ENCODE results near the gene NCMAP. TPM values are rescaled to one million over a fixed set of nuclear protein-coding genes. Genes with fewer than 3 reads are reported as not detected.
"Not testable (repeated sequence)": the region's sequence is repeated elsewhere in the genome, so short reads cannot be mapped to it uniquely, and the experiment has no call there.

The NCMAP gene
- total RNA-seq, 1 experiment from 2014 or later = 78.8 TPM

- CTCF ChIA-PET = interaction anchor here (0.6 kb wide), 1 partner anchor 832 kb away, joined by 3 read pairs; no protein-coding TSS in a partner anchor
- Mint-ChIP-seq H3K36me3 (ENCODE audit: insufficient read depth, unreplicated experiment) (peaks cover 4% of the 10 kb centered on the region), H3K27ac (ENCODE audit: unreplicated experiment) (no peak overlapping the region), H3K9me3 (ENCODE audit: low read depth, unreplicated experiment) (no peaks in the 10 kb centered on the region), H3K4me3 (ENCODE audit: low read depth, unreplicated experiment) (no peak overlapping the region), H3K27me3 (ENCODE audit: unreplicated experiment) (no peaks in the 10 kb centered on the region), H3K4me1 (ENCODE audit: low read depth, unreplicated experiment) (peaks cover 16% of the 10 kb centered on the region)
- no peak for DNase-seq
- no peak for TF ChIP-seq CTCF (IDR thresholded peaks at IDR 0.05; ENCODE audit: unreplicated experiment)
- no TSS peak for BruUV-seq (replicated peaks)
- intact Hi-C loops (cut with micrococcal nuclease; ENCODE audit: unreplicated experiment) = no loop called here
These were observed 42.2 kb upstream of the NCMAP start for GRCh38 chr1:24513706-24514105.

GRCh38 chr1:24514946-24515345 lies 40.9 kb upstream of the NCMAP start:
- Mint-ChIP-seq H3K4me3 (ENCODE audit: low read depth, unreplicated experiment) (no peak overlapping the region), H3K27me3 (ENCODE audit: unreplicated experiment) (no peaks in the 10 kb centered on the region), H3K36me3 (ENCODE audit: insufficient read depth, unreplicated experiment) (peaks cover 4% of the 10 kb centered on the region), H3K27ac (ENCODE audit: unreplicated experiment) (no peak overlapping the region), H3K4me1 (ENCODE audit: low read depth, unreplicated experiment) (peaks cover 16% of the 10 kb centered on the region), H3K9me3 (ENCODE audit: low read depth, unreplicated experiment) (no peaks in the 10 kb centered on the region)
- no peak for TF ChIP-seq CTCF (IDR thresholded peaks at IDR 0.05; ENCODE audit: unreplicated experiment)
- intact Hi-C loops (cut with micrococcal nuclease; ENCODE audit: unreplicated experiment) = no loop called here
- DNase-seq = no peak
- CTCF ChIA-PET = interaction anchor here (0.7 to 0.8 kb wide), 2 partner anchors 22 to 90 kb away, joined by 3 read pairs; no protein-coding TSS in a partner anchor
- BruUV-seq (replicated peaks) = no TSS peak

GRCh38 chr1:24515671-24516209 lies 40.1 kb upstream of the NCMAP start:
- H3K4me1 Mint-ChIP-seq (ENCODE audit: low read depth, unreplicated experiment) = peaks cover 16% of the 10 kb centered on the region
- intact Hi-C loops (cut with micrococcal nuclease; ENCODE audit: unreplicated experiment); H3K27ac Mint-ChIP-seq (ENCODE audit: unreplicated experiment); H3K9me3 Mint-ChIP-seq (ENCODE audit: low read depth, unreplicated experiment); H3K27me3 Mint-ChIP-seq (ENCODE audit: unreplicated experiment); BruUV-seq (replicated peaks); H3K36me3 Mint-ChIP-seq (ENCODE audit: insufficient read depth, unreplicated experiment); H3K4me3 Mint-ChIP-seq (ENCODE audit: low read depth, unreplicated experiment): not testable (repeated sequence)
- DNase-seq = peak; percentile 10
- CTCF ChIA-PET = interaction anchor here (0.8 kb wide), 1 partner anchor 21 kb away, joined by 3 read pairs; no protein-coding TSS in a partner anchor

GRCh38 chr1:24516506-24516905 lies 39.4 kb upstream of the NCMAP start:
- H3K4me1 Mint-ChIP-seq (ENCODE audit: low read depth, unreplicated experiment) = peaks cover 14% of the 10 kb centered on the region
- H3K9me3 Mint-ChIP-seq (ENCODE audit: low read depth, unreplicated experiment) = no peaks in the 10 kb centered on the region
- no peak overlapping the region for H3K4me3 Mint-ChIP-seq (ENCODE audit: low read depth, unreplicated experiment)
- TF ChIP-seq CTCF (IDR thresholded peaks at IDR 0.05; ENCODE audit: unreplicated experiment) = no peak
- intact Hi-C loops (cut with micrococcal nuclease; ENCODE audit: unreplicated experiment) = no loop called here
- peaks cover 4% of the 10 kb centered on the region for H3K36me3 Mint-ChIP-seq (ENCODE audit: insufficient read depth, unreplicated experiment)
- H3K27me3 Mint-ChIP-seq (ENCODE audit: unreplicated experiment) = no peaks in the 10 kb centered on the region
- CTCF ChIA-PET = interaction anchor here (0.7 kb wide), 1 partner anchor 24 kb away, joined by 3 read pairs; no protein-coding TSS in a partner anchor
- no TSS peak for BruUV-seq (replicated peaks)
- no peak overlapping the region for H3K27ac Mint-ChIP-seq (ENCODE audit: unreplicated experiment)
- no peak for DNase-seq

GRCh38 chr1:24517898-24518297 lies 38.0 kb upstream of the NCMAP start:
- Mint-ChIP-seq H3K27me3 (ENCODE audit: unreplicated experiment) (no peaks in the 10 kb centered on the region), H3K4me1 (ENCODE audit: low read depth, unreplicated experiment) (peaks cover 9% of the 10 kb centered on the region), H3K9me3 (ENCODE audit: low read depth, unreplicated experiment) (no peaks in the 10 kb centered on the region), H3K4me3 (ENCODE audit: low read depth, unreplicated experiment) (no peak overlapping the region), H3K36me3 (ENCODE audit: insufficient read depth, unreplicated experiment) (peaks cover 4% of the 10 kb centered on the region), H3K27ac (ENCODE audit: unreplicated experiment) (no peak overlapping the region)
- no TSS peak for BruUV-seq (replicated peaks)
- no peak for TF ChIP-seq CTCF (IDR thresholded peaks at IDR 0.05; ENCODE audit: unreplicated experiment)
- CTCF ChIA-PET = interaction anchor here (1.2 kb wide), 1 partner anchor 102 kb away, joined by 3 read pairs; the partner anchor contains the start of gene NIPAL3
- DNase-seq = no peak
- intact Hi-C loops (cut with micrococcal nuclease; ENCODE audit: unreplicated experiment) = no loop called here

- H3K27me3 Mint-ChIP-seq (ENCODE audit: unreplicated experiment); DNase-seq; BruUV-seq (replicated peaks); intact Hi-C loops (cut with micrococcal nuclease; ENCODE audit: unreplicated experiment); H3K9me3 Mint-ChIP-seq (ENCODE audit: low read depth, unreplicated experiment); H3K4me3 Mint-ChIP-seq (ENCODE audit: low read depth, unreplicated experiment); H3K27ac Mint-ChIP-seq (ENCODE audit: unreplicated experiment); H3K4me1 Mint-ChIP-seq (ENCODE audit: low read depth, unreplicated experiment); H3K36me3 Mint-ChIP-seq (ENCODE audit: insufficient read depth, unreplicated experiment): not testable (repeated sequence)
- CTCF ChIA-PET = interaction anchor here (0.8 kb wide), 1 partner anchor 105 kb away, joined by 3 read pairs; the partner anchor contains the start of gene NIPAL3
These were observed 35.6 kb upstream of the NCMAP start for GRCh38 chr1:24520282-24520681.
